H1 (cell line): ENCODE measurements around the gene DIP2C. TPM values are rescaled to one million over a fixed set of nuclear protein-coding genes. Genes with fewer than 3 reads are reported as not detected.

ENCODE experiments used
- CTCF ChIA-PET: fragments of 300-600 bp; sonication (Branson Sonifier 250); formaldehyde crosslinking; loops from one replicate; lab custom pipeline; 2021; ENCODE audit not compliant: partially characterized antibody; lab: Charles Lee
- POLR2A ChIA-PET: fragments of 300-600 bp; sonication (Branson Sonifier 250); formaldehyde crosslinking; loops from one replicate; lab custom pipeline; 2021; ENCODE audit warnings: inconsistent platforms; ENCODE audit not compliant: partially characterized antibody; lab: Charles Lee
- DNase-seq, 2 experiments: peaks; one replicate each; pipeline versions ENCODE4 v3.0.0 to v3.0.0-alpha.2; 2010 to 2022; ENCODE audit warnings: low spot score in 2 of 2, low read depth in 1 of 2, mixed read lengths in 1 of 2
- FAIRE-seq: peaks from 2 replicates; lab custom pipeline; 2011; peaks lifted over from hg19 to GRCh38; lab: Jason Lieb, UNC
- H2AFZ ChIP-seq: 2 replicates; pipeline ENCODE4 v1.8.1; 2012; ENCODE audit warnings: low read length, inconsistent platforms
- H2AK5ac ChIP-seq: 2 replicates; pipeline ENCODE4 v1.6.1; 2013; ENCODE audit warnings: low read depth, low read length
- H2BK120ac ChIP-seq: replicated peaks from 2 replicates; pipeline ENCODE3; 2013; ENCODE audit warnings: low read depth, low read length, inconsistent platforms
- H2BK12ac ChIP-seq: 2 replicates; pipeline ENCODE4 v1.6.1; 2013; ENCODE audit warnings: low read depth, low read length
- H2BK15ac ChIP-seq: 2 replicates; pipeline ENCODE4 v1.6.1; 2013; ENCODE audit warnings: low read length
- H2BK20ac ChIP-seq: 2 replicates; pipeline ENCODE4 v1.6.1; 2013; ENCODE audit warnings: low read length
- H2BK5ac ChIP-seq: 2 replicates; pipeline ENCODE4 v1.6.1; 2013; ENCODE audit warnings: low read depth, low read length
- H3K14ac ChIP-seq: 2 replicates; pipeline ENCODE4 v1.6.1; 2013; ENCODE audit warnings: inconsistent platforms; ENCODE audit not compliant: insufficient read length
- H3K18ac ChIP-seq: 2 replicates; pipeline ENCODE4 v1.6.1; 2013; ENCODE audit warnings: low read length; ENCODE audit errors: extremely low read depth
- H3K23ac ChIP-seq: 2 replicates; pipeline ENCODE4 v1.6.1; 2013; ENCODE audit warnings: inconsistent platforms; ENCODE audit not compliant: insufficient read length
- H3K23me2 ChIP-seq: 2 replicates; pipeline ENCODE4 v1.6.1; 2013; ENCODE audit warnings: low read depth, low read length
- H3K27ac ChIP-seq: 2 replicates; pipeline ENCODE4 v1.6.1; 2011; ENCODE audit warnings: low read depth, low read length, inconsistent platforms
- H3K27me3 ChIP-seq, 4 experiments: replicated peaks in 1 of 4; 1 replicate in 1 of 4; 2 replicates in 3 of 4; pipeline versions ENCODE4 v1.6.1 to v1.8.1; 2011 to 2013; ENCODE audit warnings: low read length in 3 of 4, mild to moderate bottlenecking in 3 of 4, inconsistent platforms in 2 of 4, mixed read lengths in 2 of 4, moderate library complexity in 1 of 4; ENCODE audit not compliant: control insufficient read depth in 3 of 4, insufficient read depth in 3 of 4; ENCODE audit errors: extremely low read depth in 1 of 4
- H3K36me3 ChIP-seq, 4 experiments: 2 replicates each; pipeline versions ENCODE4 v1.6.1 to v1.8.1; 2011 to 2013; ENCODE audit warnings: mild to moderate bottlenecking in 4 of 4, low read length in 3 of 4, moderate library complexity in 2 of 4, control low read depth in 1 of 4, inconsistent platforms in 1 of 4; ENCODE audit not compliant: insufficient read depth in 4 of 4, control insufficient read depth in 2 of 4
- H3K4ac ChIP-seq: replicated peaks from 2 replicates; pipeline ENCODE3; 2013; ENCODE audit warnings: low read length, low read depth, mixed read lengths, inconsistent platforms; ENCODE audit not compliant: insufficient read length
- H3K4me1 ChIP-seq, 4 experiments: replicated peaks in 1 of 4; 1 replicate in 1 of 4; 2 replicates in 3 of 4; pipeline versions ENCODE4 v1.6.1 to v1.8.1; 2011 to 2013; ENCODE audit warnings: low read length in 3 of 4, inconsistent platforms in 2 of 4, mixed read lengths in 1 of 4; ENCODE audit not compliant: insufficient read depth in 4 of 4, control insufficient read depth in 3 of 4
- H3K4me2 ChIP-seq, 2 experiments: 2 replicates each; pipeline versions ENCODE4 v1.6.1 to v1.8.1; 2011 to 2013; ENCODE audit warnings: low read depth in 2 of 2, low read length in 2 of 2, control low read depth in 1 of 2, inconsistent platforms in 1 of 2, mild to moderate bottlenecking in 1 of 2; ENCODE audit not compliant: insufficient read depth in 1 of 2
- H3K4me3 ChIP-seq, 4 experiments: fragments of 200-600, 300-600 bp in 1 of 4; sonication (generic), shearing (Covaris generic), sonication (Bioruptor Twin) in 1 of 4; 2 replicates each; pipeline versions ENCODE4 v1.5.1 to v1.8.1; 2011 to 2016; ENCODE audit warnings: low read length in 4 of 4, low read depth in 3 of 4, control low read depth in 2 of 4, inconsistent platforms in 2 of 4, mild to moderate bottlenecking in 2 of 4, mixed read lengths in 1 of 4, moderate library complexity in 1 of 4; ENCODE audit not compliant: insufficient read depth in 2 of 4; ENCODE audit errors: extremely low read depth in 1 of 4
- H3K56ac ChIP-seq: replicated peaks from 2 replicates; pipeline ENCODE3; 2013; ENCODE audit warnings: low read depth, mild to moderate bottlenecking, mixed read lengths, low read length, inconsistent platforms; ENCODE audit not compliant: insufficient read length
- H3K79me1 ChIP-seq: 2 replicates; pipeline ENCODE4 v1.6.1; 2013; ENCODE audit warnings: low read depth, low read length, control low read depth
- H3K79me2 ChIP-seq, 2 experiments: 2 replicates each; pipeline versions ENCODE4 v1.6.1 to v1.8.1; 2012 to 2013; ENCODE audit warnings: low read length in 2 of 2, mild to moderate bottlenecking in 2 of 2, inconsistent platforms in 1 of 2; ENCODE audit not compliant: insufficient read depth in 2 of 2, control insufficient read depth in 1 of 2
- H3K9ac ChIP-seq, 4 experiments: replicated peaks in 1 of 4; 1 replicate in 1 of 4; 2 replicates in 3 of 4; pipeline versions ENCODE4 v1.6.1 to v1.8.1; 2011 to 2013; ENCODE audit warnings: low read depth in 3 of 4, low read length in 3 of 4, control low read depth in 2 of 4, mild to moderate bottlenecking in 2 of 4, moderate library complexity in 2 of 4, inconsistent platforms in 1 of 4; ENCODE audit errors: extremely low read depth in 1 of 4
- H3K9me3 ChIP-seq, 2 experiments: 2 replicates each; pipeline versions ENCODE4 v1.6.1 to v1.8.1; 2012 to 2013; ENCODE audit warnings: mild to moderate bottlenecking in 2 of 2, moderate library complexity in 2 of 2, control low read depth in 1 of 2, inconsistent platforms in 1 of 2, low read depth in 1 of 2, low read length in 1 of 2, mixed read lengths in 1 of 2; ENCODE audit not compliant: insufficient read depth in 2 of 2
- H4K20me1 ChIP-seq, 2 experiments: replicated peaks in 1 of 2; 2 replicates each; pipeline versions ENCODE3 to v1.8.1; 2011 to 2013; ENCODE audit warnings: inconsistent platforms in 2 of 2, low read length in 2 of 2, mild to moderate bottlenecking in 1 of 2; ENCODE audit not compliant: insufficient read depth in 2 of 2, control insufficient read depth in 1 of 2
- H4K5ac ChIP-seq: 2 replicates; pipeline ENCODE4 v1.6.1; 2013; ENCODE audit warnings: low read length, low read depth, mixed read lengths, inconsistent platforms; ENCODE audit not compliant: insufficient read length
- H4K8ac ChIP-seq: 2 replicates; pipeline ENCODE4 v1.8.0; 2013; ENCODE audit warnings: mild to moderate bottlenecking, moderate library complexity, low read length, inconsistent platforms; ENCODE audit not compliant: insufficient read depth; ENCODE audit errors: extremely low read depth
- H4K91ac ChIP-seq: replicated peaks from 2 replicates; pipeline ENCODE3; 2013; ENCODE audit warnings: low read length, mixed read lengths, inconsistent platforms; ENCODE audit not compliant: insufficient read length
- CHD2 ChIP-seq: IDR thresholded peaks from 2 replicates; pipeline ENCODE4 v1.6.1; 2012; ENCODE audit warnings: low read length, improper control_type of control experiment
- CREB1 ChIP-seq: IDR thresholded peaks from 2 replicates; pipeline ENCODE4 v1.6.1; 2012; ENCODE audit warnings: inconsistent platforms
- CTBP2 ChIP-seq: IDR thresholded peaks from 2 replicates; pipeline ENCODE4 v1.7.0; 2011; ENCODE audit warnings: borderline replicate concordance, mild to moderate bottlenecking, moderate library complexity, mixed read lengths, low read length; ENCODE audit not compliant: insufficient read depth, insufficient read length
- EGR1 ChIP-seq: IDR thresholded peaks from 2 replicates; pipeline ENCODE4 v1.6.1; 2011; ENCODE audit warnings: low read depth, low read length, borderline replicate concordance
- KDM5A ChIP-seq: fragments of 200-600 bp; IDR thresholded peaks from 2 replicates; pipeline ENCODE4 v1.7.1; 2012; ENCODE audit warnings: mild to moderate bottlenecking, low read length, inconsistent platforms, mixed read lengths
- NANOG ChIP-seq: IDR thresholded peaks from 2 replicates; pipeline ENCODE4 v1.6.1; 2011; ENCODE audit warnings: low read length, low read depth, mild to moderate bottlenecking, inconsistent platforms; ENCODE audit not compliant: insufficient read depth, poor library complexity, severe bottlenecking
- POLR2A ChIP-seq, 2 experiments: IDR thresholded peaks; 1 replicate in 1 of 2; 2 replicates in 1 of 2; pipeline ENCODE4 v1.6.1; 2011; ENCODE audit warnings: low read depth in 2 of 2, low read length in 2 of 2, mild to moderate bottlenecking in 2 of 2; ENCODE audit errors: control extremely low read depth in 1 of 2
- RBBP5 ChIP-seq: IDR thresholded peaks from 2 replicates; pipeline ENCODE4 v1.7.1; 2012; ENCODE audit warnings: low read depth, mild to moderate bottlenecking, inconsistent platforms, low read length, moderate library complexity, borderline replicate concordance
- SAP30 ChIP-seq: fragments of 300-600 bp; sonication (generic); IDR thresholded peaks from 2 replicates; pipeline ENCODE4 v1.7.1; 2012; ENCODE audit warnings: low read length, moderate library complexity, mild to moderate bottlenecking, inconsistent platforms; ENCODE audit not compliant: insufficient read depth, insufficient replicate concordance
- SIX5 ChIP-seq: IDR thresholded peaks from 2 replicates; pipeline ENCODE4 v1.6.1; 2011; ENCODE audit warnings: mild to moderate bottlenecking, low read depth, low read length
- SRF ChIP-seq: IDR thresholded peaks from 2 replicates; pipeline ENCODE4 v1.6.1; 2011; ENCODE audit warnings: mild to moderate bottlenecking, low read depth, low read length, moderate library complexity
- TBP ChIP-seq: IDR thresholded peaks from 2 replicates; pipeline ENCODE4 v1.6.1; 2011; ENCODE audit warnings: low read depth, low read length, improper control_type of control experiment
- WGBS, 2 experiments: shearing (Covaris generic) in 1 of 2; methylation state at CpG; one replicate each; pipeline versions ENCODE4 v1.1.6 to v1.1.7; 2013 to 2015; ENCODE audit warnings: low lambda C conversion rate in 2 of 2, mixed read lengths in 2 of 2, inconsistent platforms in 1 of 2, low coverage in 1 of 2, missing lambda C conversion rate in 1 of 2; ENCODE audit not compliant: insufficient replicate concordance in 2 of 2, insufficient coverage in 1 of 2, insufficient read length in 1 of 2; ENCODE audit errors: extremely low coverage in 1 of 2, missing lambda C conversion rate in 1 of 2; 5-methylcytosine and 5-hydroxymethylcytosine counted together
- polyA plus RNA-seq, 7 experiments: library from polyadenylated mRNA; depleted of rRNA in 3 of 7; stranded (reverse) in 5 of 7; unstranded in 2 of 7; fragments of >200 nt in 5 of 7; fragments of 200-250 nt in 2 of 7; gene quantifications; 1 replicate in 5 of 7; 2 replicates in 1 of 7; 4 replicates in 1 of 7; pipeline versions ENCODE4 v1.2.1 to v1.2.3, GENCODE V29; 2011 to 2013; ENCODE audit warnings: missing spikeins in 2 of 7, mixed read lengths in 2 of 7
- total RNA-seq: library from RNA; stranded (reverse); fragmentation: NEBNext Ultra II Directional; extraction: Animal tissue kit (Norgen Biotek cat#: 25700); gene quantifications from 2 replicates; pipeline ENCODE4 v1.2.1, GENCODE V29; 2021

The DIP2C gene
- total and polyA plus RNA-seq, 2 of the 8 experiments (the other 6 are each of a cell fraction or from before 2014, with no cell fraction given) = 3.8 to 9.3 TPM

DNA sequence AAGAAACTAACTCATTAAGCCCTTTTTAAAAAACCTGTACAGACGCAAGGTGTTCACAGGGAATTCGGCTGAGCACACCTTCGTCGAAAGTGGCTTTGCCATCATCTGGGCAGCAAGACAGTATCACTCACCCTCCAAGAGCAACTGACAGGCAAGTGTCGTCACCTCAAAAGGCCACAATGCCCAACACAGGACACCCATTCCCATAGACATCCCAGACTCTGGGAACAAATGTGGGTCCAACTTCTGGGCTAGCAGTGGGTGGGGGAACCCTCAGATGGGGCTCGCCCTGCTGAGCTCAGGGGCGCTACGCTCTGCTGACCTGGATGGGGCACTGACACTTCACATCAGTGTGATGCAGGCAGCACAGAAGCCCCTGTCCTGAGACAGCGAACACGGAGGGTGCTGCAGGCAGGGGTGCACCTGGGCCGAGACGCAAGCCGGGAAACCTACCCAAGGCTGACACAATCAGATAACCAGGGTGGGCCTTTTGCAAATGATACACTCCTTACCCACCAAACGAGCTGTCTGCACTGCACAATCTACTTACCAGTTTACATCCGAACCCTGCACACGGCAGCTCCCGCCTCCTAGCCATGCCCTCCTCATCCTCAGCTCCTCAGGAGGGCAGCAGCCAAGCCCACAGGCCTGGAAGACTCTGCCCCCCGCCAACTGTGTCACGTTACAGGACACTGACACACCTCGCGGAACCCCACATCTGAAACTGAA is 1.7 kb downstream of the DIP2C start:
- Histone ChIP-seq H3K14ac (no peak overlapping the region), H3K9ac (no peak overlapping the region), H3K18ac (peak overlapping the region; percentile 48; the same call in 1 of the 2 replicates), H3K27ac (no peak overlapping the region), H3K56ac (no peak overlapping the region), H3K27me3 (peaks cover 0 to 11% (median 7%) of the 10 kb centered on the region in 4 experiments; a peak in 3 of 7 replicates), H2BK15ac (no peak overlapping the region), H3K79me1 (peaks cover 8% of the 10 kb centered on the region), H3K23me2 (peaks cover 8% of the 10 kb centered on the region; the same call in 1 of the 2 replicates), H3K23ac (no peak overlapping the region), H2BK12ac (no peak overlapping the region), H2AFZ (no peak overlapping the region), H3K79me2 (peaks cover 0 to 28% of the 10 kb centered on the region in 2 experiments; a peak in 2 of 4 replicates), H2AK5ac (no peak overlapping the region), H2BK120ac (no peak overlapping the region), H3K4me1 (peaks cover 0 to 7% (median 3%) of the 10 kb centered on the region in 4 experiments; a peak in 3 of 7 replicates), H4K20me1 (peaks cover 8 to 12% of the 10 kb centered on the region in 2 experiments), H3K4me3 (peak overlapping the region; percentile 59 to 97 (median 76); a peak in 5 of 8 replicates), H4K5ac (no peak overlapping the region), H3K4me2 (peak overlapping the region; percentile 49 to 84), H3K4ac (no peak overlapping the region), H3K36me3 (no peaks in the 10 kb centered on the region), H4K91ac (no peak overlapping the region), H4K8ac (no peak overlapping the region; the same call in 1 of the 2 replicates), H3K9me3 (no peaks in the 10 kb centered on the region), H2BK5ac (no peak overlapping the region), H2BK20ac (no peak overlapping the region)
- ChIA-PET POLR2A (interaction anchor here (0.6 to 0.9 kb wide), 2 partner anchors 35 to 97 kb away, joined by 3 read pairs; no protein-coding TSS in a partner anchor), CTCF (interaction anchor here (0.7 to 1.4 kb wide), 2 partner anchors 75 to 102 kb away, joined by 3 to 4 read pairs; no protein-coding TSS in a partner anchor)
- TF ChIP-seq CTBP2 (no peak), SAP30 (no peak), SIX5 (no peak), CREB1 (no peak), EGR1 (no peak), NANOG (no peak), POLR2A (IDR thresholded peaks at IDR 0.05; ENCODE audit: control extremely low read depth in 1 of 2, low read depth in 2 of 2, low read length in 2 of 2) (no peak), RBBP5 (no peak), SRF (no peak), KDM5A (no peak), TBP (no peak), CHD2 (no peak)
- no peak for DNase-seq
- 87% methylated on average over 20 of the region's 21 CpGs; no CpG with 5 or more reads in 1 of the 2 experiments for WGBS, 2 experiments
- FAIRE-seq = no peak
